B cell (primary cell): ENCODE data around the gene WDR70.

ENCODE experiments used
- CTCF ChIP-seq: fragments of 200-600 bp; IDR thresholded peaks from one replicate; pipeline ENCODE4 v1.8.0; 2022; ENCODE audit warnings: antibody characterized with exemption, mild to moderate bottlenecking
- EZH2 ChIP-seq: IDR thresholded peaks from 2 replicates; pipeline ENCODE4 v1.6.1; 2012; ENCODE audit warnings: borderline replicate concordance, low read depth, mild to moderate bottlenecking, moderate library complexity, low read length; ENCODE audit not compliant: insufficient read depth, poor library complexity, severe bottlenecking

- TF ChIP-seq EZH2 (no peak), CTCF (no peak)
Observed at GRCh38 chr5:37791321-37791720, 412.2 kb downstream of the WDR70 start.
